IMR-90 (cell line): ENCODE results near the gene MT1X. TPM values are rescaled to one million over a fixed set of nuclear protein-coding genes. Genes with fewer than 3 reads are reported as not detected.

Experiments
- ATAC-seq: fragments of 200-7000 bp; cut with Tn5 transposase; 2 replicates; pipeline ENCODE4 v1.9.1; 2020; ENCODE audit warnings: low read depth, mild to moderate bottlenecking, moderate library complexity
- BruUV-seq: library from RNA; stranded (reverse); fragments of 400-500 nt; replicated peaks from 2 replicates; lab custom pipeline; 2021; lab: Mats Ljungman, UMichigan
- CTCF ChIA-PET: fragments of 300-600 bp; formaldehyde crosslinking; extraction: SDS; loops from one replicate; lab custom pipeline; 2021; ENCODE audit warnings: antibody characterized with exemption; lab: Yijun Ruan, JAX
- POLR2A ChIA-PET: fragments of 300-600 bp; sonication (Branson Sonifier 250); formaldehyde crosslinking; loops from one replicate; lab custom pipeline; 2022; ENCODE audit warnings: antibody characterized with exemption; ENCODE audit not compliant: unreplicated experiment; lab: Charles Lee
- DNase-seq: peaks from one replicate; pipeline ENCODE4 v3.0.0; 2013
- H2AFZ ChIP-seq: replicated peaks from 2 replicates; pipeline ENCODE3; 2013; ENCODE audit warnings: low read length, mild to moderate bottlenecking; ENCODE audit not compliant: poor library complexity
- H2AK5ac ChIP-seq: 2 replicates; pipeline ENCODE4 v1.6.1; 2013; ENCODE audit warnings: low read depth, low read length, inconsistent platforms
- H2AK9ac ChIP-seq: replicated peaks from 2 replicates; pipeline ENCODE3; 2013; ENCODE audit warnings: mild to moderate bottlenecking, low read depth, low read length, moderate library complexity; ENCODE audit not compliant: poor library complexity
- H2BK120ac ChIP-seq: 2 replicates; pipeline ENCODE4 v1.6.1; 2013; ENCODE audit warnings: low read depth, low read length, inconsistent platforms
- H2BK15ac ChIP-seq: 3 replicates; pipeline ENCODE4 v1.6.1; 2013; ENCODE audit warnings: low read depth, low read length, inconsistent platforms
- H2BK20ac ChIP-seq: 2 replicates; pipeline ENCODE4 v1.6.1; 2013; ENCODE audit warnings: low read depth, mild to moderate bottlenecking, inconsistent platforms, low read length, moderate library complexity
- H2BK5ac ChIP-seq: 2 replicates; pipeline ENCODE4 v1.6.1; 2013; ENCODE audit warnings: mild to moderate bottlenecking, low read depth, low read length, inconsistent platforms; ENCODE audit not compliant: poor library complexity, severe bottlenecking
- H3K14ac ChIP-seq: replicated peaks from 2 replicates; pipeline ENCODE4 v1.6.1; 2013; ENCODE audit warnings: low read depth, low read length, inconsistent platforms
- H3K18ac ChIP-seq: 2 replicates; pipeline ENCODE4 v1.6.1; 2013; ENCODE audit warnings: low read depth, low read length, control low read depth
- H3K23ac ChIP-seq: 2 replicates; pipeline ENCODE4 v1.6.1; 2013; ENCODE audit warnings: low read depth, low read length, inconsistent platforms
- H3K27ac ChIP-seq: 2 replicates; pipeline ENCODE4 v1.5.1; 2013; ENCODE audit warnings: mild to moderate bottlenecking, control low read depth, low read length; ENCODE audit not compliant: insufficient read depth
- H3K27me3 ChIP-seq: 2 replicates; pipeline ENCODE4 v1.6.1; 2013; ENCODE audit warnings: low read length; ENCODE audit not compliant: control insufficient read depth, insufficient read depth
- H3K36me3 ChIP-seq: 2 replicates; pipeline ENCODE4 v1.6.1; 2013; ENCODE audit warnings: low read length, mixed read lengths; ENCODE audit not compliant: control insufficient read depth, insufficient read depth
- H3K4ac ChIP-seq: 2 replicates; pipeline ENCODE4 v1.6.1; 2013; ENCODE audit warnings: low read depth, low read length, inconsistent platforms
- H3K4me1 ChIP-seq: 2 replicates; pipeline ENCODE4 v1.6.1; 2013; ENCODE audit warnings: low read length, mixed read lengths; ENCODE audit not compliant: control insufficient read depth, insufficient read depth
- H3K4me2 ChIP-seq: 2 replicates; pipeline ENCODE4 v1.6.1; 2013; ENCODE audit warnings: low read depth, mild to moderate bottlenecking, control low read depth, low read length, moderate library complexity
- H3K4me3 ChIP-seq: 2 replicates; pipeline ENCODE4 v1.5.1; 2013; ENCODE audit warnings: low read depth, mild to moderate bottlenecking, control low read depth, low read length, moderate library complexity; ENCODE audit not compliant: insufficient read depth
- H3K56ac ChIP-seq: 2 replicates; pipeline ENCODE4 v1.6.1; 2013; ENCODE audit warnings: low read length, inconsistent platforms; ENCODE audit not compliant: insufficient read depth; ENCODE audit errors: extremely low read depth
- H3K79me1 ChIP-seq, 2 experiments: 2 replicates each; pipeline ENCODE4 v1.6.1; 2013; ENCODE audit warnings: low read length in 2 of 2, inconsistent platforms in 1 of 2, low read depth in 1 of 2
- H3K9ac ChIP-seq: 2 replicates; pipeline ENCODE4 v1.6.1; 2013; ENCODE audit warnings: low read depth, low read length, control low read depth
- H3K9me1 ChIP-seq: 2 replicates; pipeline ENCODE4 v1.6.1; 2013; ENCODE audit warnings: low read length, inconsistent platforms; ENCODE audit not compliant: insufficient read depth
- H3K9me3 ChIP-seq: 2 replicates; pipeline ENCODE4 v1.6.1; 2013; ENCODE audit warnings: low read length; ENCODE audit not compliant: control insufficient read depth, insufficient read depth
- H4K20me1 ChIP-seq: 2 replicates; pipeline ENCODE4 v1.6.1; 2013; ENCODE audit warnings: low read length, inconsistent platforms; ENCODE audit not compliant: insufficient read depth
- H4K5ac ChIP-seq: 2 replicates; pipeline ENCODE4 v1.6.1; 2013; ENCODE audit warnings: mild to moderate bottlenecking, low read depth, low read length, control low read depth
- H4K8ac ChIP-seq, 2 experiments: 2 replicates each; pipeline ENCODE4 v1.6.1; 2013; ENCODE audit warnings: low read depth in 2 of 2, low read length in 2 of 2, control low read depth in 1 of 2, inconsistent platforms in 1 of 2
- H4K91ac ChIP-seq: 2 replicates; pipeline ENCODE4 v1.6.1; 2013; ENCODE audit warnings: low read depth, low read length, inconsistent platforms; ENCODE audit not compliant: insufficient read depth
- ELK1 ChIP-seq: fragments of 150-350 bp; IDR thresholded peaks from 2 replicates; pipeline ENCODE4 v1.6.1; 2016; ENCODE audit warnings: low read depth, mild to moderate bottlenecking, low read length, moderate library complexity, borderline replicate concordance
- MAZ ChIP-seq: IDR thresholded peaks from 2 replicates; pipeline ENCODE4 v1.6.1; 2012; ENCODE audit warnings: low read depth, mild to moderate bottlenecking, low read length, improper control_type of control experiment, moderate library complexity, borderline replicate concordance
- RCOR1 ChIP-seq: IDR thresholded peaks from 2 replicates; pipeline ENCODE4 v1.6.1; 2012; ENCODE audit warnings: mild to moderate bottlenecking, low read length, improper control_type of control experiment; ENCODE audit not compliant: insufficient replicate concordance
- WGBS, 2 experiments: methylation state at CpG; one replicate each; pipeline versions ENCODE4 v1.1.5 to v1.1.7; 2013; ENCODE audit warnings: missing lambda C conversion rate in 2 of 2; ENCODE audit not compliant: insufficient read length in 1 of 2; ENCODE audit errors: extremely low coverage in 2 of 2; 5-methylcytosine and 5-hydroxymethylcytosine counted together
- dilution Hi-C: fragments of 300-500 bp; cut with HindIII; formaldehyde crosslinking; loops from one replicate; pipeline ENCODE4 v1.14.3; 2018; ENCODE audit warnings: low sequenced_read_pairs; ENCODE audit not compliant: unreplicated experiment
- in situ Hi-C: fragments of 300-500 bp; cut with MboI; formaldehyde crosslinking; loops from 3 replicates; pipeline ENCODE4 v1.14.3; 2019; ENCODE audit warnings: low sequenced_read_pairs, inconsistent platforms, mixed read lengths
- intact Hi-C: fragments of 100-400 bp; cut with micrococcal nuclease; formaldehyde crosslinking; loops from 2 replicates; pipeline ENCODE4 v1.10.0; 2022
- polyA plus RNA-seq, 3 experiments: library from polyadenylated mRNA; depleted of rRNA; stranded (reverse); fragments of >200 nt; gene quantifications; 2 replicates each; pipeline ENCODE4 v1.2.3, GENCODE V29; 2012; ENCODE audit warnings: low replicate concordance in 1 of 3
- total RNA-seq: library from RNA; depleted of rRNA; stranded (reverse); fragments of >200 nt; gene quantifications from 2 replicates; pipeline ENCODE4 v1.2.3, GENCODE V29; 2012

The MT1X gene
- total and polyA plus RNA-seq, 2 of the 4 experiments (the other 2 are of a cell fraction) = 5.6 to 170 TPM

- WGBS, 2 experiments = 51% methylated on average over 3 of the region's 5 CpGs; no CpG with 5 or more reads in 1 of the 2 experiments
- Histone ChIP-seq H4K5ac (no peak overlapping the region), H3K79me1 (no peaks in the 10 kb centered on the region), H2AFZ (no peak overlapping the region), H2AK9ac (no peak overlapping the region), H2BK15ac (no peak overlapping the region), H2BK20ac (no peak overlapping the region), H3K4me2 (no peak overlapping the region), H3K9me1 (0 out of 2 replicates have a peak, but pooled peaks cover 3% of the 10 kb centered on the region), H3K9ac (no peak overlapping the region), H4K8ac (no peak overlapping the region), H3K27ac (no peak overlapping the region), H3K4ac (no peak overlapping the region), H3K23ac (no peak overlapping the region), H3K4me1 (no peaks in the 10 kb centered on the region), H3K36me3 (no peaks in the 10 kb centered on the region), H3K18ac (no peak overlapping the region), H3K9me3 (0 out of 2 replicates have a peak, but pooled peaks cover 2% of the 10 kb centered on the region), H2BK120ac (no peak overlapping the region), H2BK5ac (no peak overlapping the region), H2AK5ac (no peak overlapping the region), H3K27me3 (peaks cover 91% of the 10 kb centered on the region), H4K91ac (no peak overlapping the region), H3K56ac (no peak overlapping the region), H4K20me1 (no peaks in the 10 kb centered on the region; the same call in 1 of the 2 replicates), H3K4me3 (no peak overlapping the region), H3K14ac (no peak overlapping the region)
- in situ Hi-C loops (no loop called here), dilution Hi-C loops (no loop called here), intact Hi-C loops (no loop called here)
- TF ChIP-seq RCOR1 (no peak), MAZ (no peak), ELK1 (no peak)
- BruUV-seq = no TSS peak
- DNase-seq = no peak
- ATAC-seq = no peak
- CTCF ChIA-PET = no interaction called here
- POLR2A ChIA-PET = no interaction called here
These were observed 38.4 kb upstream of the MT1X start for GRCh38 chr16:56643833-56644232.
